ENCODE results near the gene DGKI.

GRCh38 chr7:137768366-137768765 is 78.4 kb downstream of the DGKI start:
- TF ChIP-seq ZNF580 (tag by site-specific recombination; IDR thresholded peaks at IDR 0.05) (no peak), IKZF3 (tag by site-specific recombination; IDR thresholded peaks at IDR 0.05) (no peak)
